22Rv1 (cell line): ENCODE data around the gene NUDT16L1.

ENCODE experiments used
- H3K27ac ChIP-seq: fragments of 450-650 bp; 2 replicates; pipeline ENCODE4 v1.5.1; 2017
- ZFX ChIP-seq: fragments of 450-650 bp; IDR thresholded peaks from 2 replicates; pipeline ENCODE4 v1.6.1; 2017; ENCODE audit warnings: antibody characterized with exemption, borderline replicate concordance
- TF ChIP-seq, protein P1 (sequence below): fragments of 450-650 bp; IDR thresholded peaks from 2 replicates; pipeline ENCODE4 v1.5.1; 2017; ENCODE audit warnings: mild to moderate bottlenecking

The NUDT16L1 gene

DNA sequence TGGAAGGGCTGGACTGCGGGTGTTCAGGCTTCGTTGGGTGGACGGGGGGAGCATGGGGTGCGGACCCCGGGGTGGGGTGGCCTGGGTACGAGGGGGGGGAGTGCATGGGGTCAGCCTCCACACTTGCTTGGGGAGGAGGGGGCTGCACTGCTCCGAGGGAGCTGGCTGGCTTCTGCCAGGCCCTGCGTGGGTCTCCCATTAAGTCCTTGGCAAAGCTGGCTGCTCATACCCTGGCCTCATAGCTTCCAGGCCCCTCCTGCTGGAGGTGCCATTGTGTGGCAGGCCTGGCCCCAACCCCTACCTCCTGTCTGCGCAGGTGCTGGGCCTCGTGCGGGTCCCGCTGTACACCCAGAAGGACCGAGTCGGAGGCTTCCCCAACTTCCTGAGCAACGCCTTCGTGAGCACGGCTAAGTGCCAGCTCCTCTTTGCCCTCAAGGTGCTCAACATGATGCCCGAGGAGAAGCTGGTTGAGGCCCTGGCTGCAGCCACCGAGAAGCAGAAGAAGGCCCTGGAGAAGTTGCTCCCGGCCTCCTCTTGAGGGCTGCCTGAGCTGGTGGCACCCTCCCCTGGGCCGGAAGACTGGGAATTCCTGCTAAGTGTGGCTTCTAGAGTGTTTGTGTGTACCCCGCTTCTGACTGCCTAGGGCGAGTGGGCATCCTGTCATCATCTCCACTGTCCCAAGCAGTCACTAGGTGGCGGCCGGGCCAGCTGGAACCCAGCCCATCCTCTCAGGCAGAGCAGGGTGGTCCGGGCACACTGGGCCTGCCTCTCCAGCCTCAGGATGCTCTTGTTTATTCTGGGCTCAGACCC, 1.5 kb downstream of the NUDT16L1 start:
- TF ChIP-seq, protein P1, sequence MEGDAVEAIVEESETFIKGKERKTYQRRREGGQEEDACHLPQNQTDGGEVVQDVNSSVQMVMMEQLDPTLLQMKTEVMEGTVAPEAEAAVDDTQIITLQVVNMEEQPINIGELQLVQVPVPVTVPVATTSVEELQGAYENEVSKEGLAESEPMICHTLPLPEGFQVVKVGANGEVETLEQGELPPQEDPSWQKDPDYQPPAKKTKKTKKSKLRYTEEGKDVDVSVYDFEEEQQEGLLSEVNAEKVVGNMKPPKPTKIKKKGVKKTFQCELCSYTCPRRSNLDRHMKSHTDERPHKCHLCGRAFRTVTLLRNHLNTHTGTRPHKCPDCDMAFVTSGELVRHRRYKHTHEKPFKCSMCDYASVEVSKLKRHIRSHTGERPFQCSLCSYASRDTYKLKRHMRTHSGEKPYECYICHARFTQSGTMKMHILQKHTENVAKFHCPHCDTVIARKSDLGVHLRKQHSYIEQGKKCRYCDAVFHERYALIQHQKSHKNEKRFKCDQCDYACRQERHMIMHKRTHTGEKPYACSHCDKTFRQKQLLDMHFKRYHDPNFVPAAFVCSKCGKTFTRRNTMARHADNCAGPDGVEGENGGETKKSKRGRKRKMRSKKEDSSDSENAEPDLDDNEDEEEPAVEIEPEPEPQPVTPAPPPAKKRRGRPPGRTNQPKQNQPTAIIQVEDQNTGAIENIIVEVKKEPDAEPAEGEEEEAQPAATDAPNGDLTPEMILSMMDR = no peak
- no peak for TF ChIP-seq ZFX
- peak overlapping the region; percentile 95 for H3K27ac ChIP-seq

DNA sequence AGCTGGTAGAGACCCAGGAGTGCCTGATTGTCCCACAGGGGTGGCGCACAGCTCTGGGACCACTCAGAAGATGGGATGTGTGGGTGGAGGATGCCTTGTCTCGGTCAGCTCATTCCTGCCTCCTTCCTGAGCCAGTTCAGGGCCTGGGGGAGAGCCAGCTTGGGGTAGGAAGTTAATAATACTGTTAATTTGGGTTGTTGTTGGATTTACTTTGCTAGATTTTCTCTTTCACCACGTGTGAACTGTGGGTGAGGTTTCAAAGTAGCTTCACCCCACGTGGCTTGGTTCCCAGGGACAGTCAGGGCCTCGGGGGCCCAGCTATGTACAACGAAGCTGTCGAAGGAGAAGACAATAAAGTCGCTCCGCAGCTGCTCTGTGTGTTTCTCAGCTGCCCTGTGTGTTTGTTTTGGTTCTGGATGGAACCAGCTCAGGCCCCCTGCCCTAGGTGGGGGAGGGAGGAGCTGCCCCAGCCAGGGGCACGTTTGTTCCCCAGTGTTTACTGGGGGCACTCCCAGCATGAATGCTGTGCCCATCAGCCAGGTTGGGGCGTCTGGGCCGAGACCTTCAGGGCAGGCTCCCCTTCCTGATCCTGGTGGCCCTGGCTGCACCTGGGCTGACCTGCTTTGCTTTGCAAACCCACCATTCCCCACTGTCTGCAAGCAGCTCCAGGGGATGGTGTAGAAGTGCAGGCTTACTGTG, 2.3 kb downstream of the NUDT16L1 start:
- TF ChIP-seq ZFX = no peak
- TF ChIP-seq, protein P1 = no peak
- peak overlapping the region; percentile 95 for H3K27ac ChIP-seq

DNA sequence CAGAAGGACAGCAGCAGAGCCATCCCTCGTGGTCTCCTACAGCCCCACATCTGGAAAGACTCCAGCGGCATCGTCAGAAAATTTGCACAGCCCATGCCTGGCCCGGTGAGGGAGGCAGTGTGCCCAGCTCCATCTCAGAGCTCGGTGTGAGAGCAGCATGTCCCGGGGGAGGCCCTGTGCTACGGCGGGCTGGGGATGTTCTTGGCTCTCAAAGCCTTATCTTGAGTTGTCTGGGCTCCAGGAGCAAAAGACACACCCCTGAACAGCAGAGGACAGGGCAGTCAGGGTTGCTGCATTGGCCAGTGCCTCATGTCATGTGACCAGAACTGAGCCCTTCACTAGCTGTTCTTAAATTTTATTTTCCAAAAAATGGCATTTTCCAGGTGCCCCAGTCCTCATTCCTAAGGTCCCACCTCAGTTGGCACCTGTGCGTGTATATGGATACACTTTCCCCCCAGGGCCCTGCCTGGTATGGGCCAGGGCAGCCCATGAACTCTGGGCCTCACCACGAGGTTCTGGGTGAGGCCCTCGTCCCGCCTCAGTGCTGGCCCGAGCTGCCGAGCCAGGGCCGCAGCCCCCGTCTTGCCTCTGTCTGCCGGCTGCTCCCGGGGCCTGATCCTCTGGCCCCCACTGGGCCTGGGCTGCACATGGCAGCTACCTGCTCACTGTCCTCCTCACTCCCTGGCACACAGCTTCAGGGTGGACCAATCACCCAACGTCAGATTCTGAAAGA, 3.0 kb downstream of the NUDT16L1 start:
- TF ChIP-seq, protein P1 = no peak
- TF ChIP-seq ZFX = no peak
- peak overlapping the region; percentile 95 for H3K27ac ChIP-seq

DNA sequence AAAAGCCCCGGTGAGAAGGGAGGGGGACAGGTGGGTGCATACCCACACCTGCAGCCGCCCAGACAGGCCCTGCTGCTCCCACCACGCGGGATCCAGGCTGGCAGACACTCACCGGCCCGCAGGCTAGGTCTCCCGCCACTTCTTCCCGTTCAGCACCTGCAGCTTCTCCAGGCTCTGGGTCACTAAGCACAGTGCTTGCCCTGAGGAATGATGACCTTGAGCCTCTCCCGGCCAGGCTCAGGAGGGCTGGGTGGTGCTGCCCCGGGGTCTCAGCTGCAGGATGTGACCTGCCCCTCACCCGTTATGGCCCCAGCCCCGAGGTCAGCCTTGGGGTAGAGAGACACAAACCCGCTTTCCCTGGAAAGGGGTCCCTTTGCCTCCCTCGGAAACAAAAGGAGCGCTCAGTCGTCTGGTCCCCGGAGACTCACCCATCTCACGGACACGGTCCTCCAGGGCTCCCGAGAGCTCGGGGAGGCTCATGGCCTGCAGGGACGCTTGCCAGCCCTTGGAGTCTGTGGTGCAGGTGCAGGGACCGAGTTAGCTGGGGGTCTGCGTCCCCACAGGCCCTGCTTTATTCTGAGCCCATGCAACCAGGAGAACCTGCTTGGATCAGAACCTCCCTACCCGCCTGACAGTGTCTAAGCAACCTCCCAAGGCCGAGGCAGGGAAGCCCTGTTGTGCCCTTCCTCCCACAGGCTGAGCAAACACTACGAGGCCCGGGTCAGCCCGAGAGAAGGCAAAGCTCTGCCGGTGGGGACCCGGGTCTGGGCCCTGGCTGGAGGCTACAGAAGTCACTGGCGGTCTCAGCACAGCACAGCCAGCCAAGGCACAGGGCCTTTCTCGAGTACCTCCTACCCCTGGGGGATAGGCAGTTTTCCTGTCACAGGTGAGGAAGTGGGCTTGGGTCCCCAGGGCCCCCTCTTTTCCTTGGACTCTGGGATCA, 3.8 kb downstream of the NUDT16L1 start:
- no peak for TF ChIP-seq ZFX
- TF ChIP-seq, protein P1 = no peak
- H3K27ac ChIP-seq = peak overlapping the region; percentile 95; the same call in 1 of the 2 replicates

DNA sequence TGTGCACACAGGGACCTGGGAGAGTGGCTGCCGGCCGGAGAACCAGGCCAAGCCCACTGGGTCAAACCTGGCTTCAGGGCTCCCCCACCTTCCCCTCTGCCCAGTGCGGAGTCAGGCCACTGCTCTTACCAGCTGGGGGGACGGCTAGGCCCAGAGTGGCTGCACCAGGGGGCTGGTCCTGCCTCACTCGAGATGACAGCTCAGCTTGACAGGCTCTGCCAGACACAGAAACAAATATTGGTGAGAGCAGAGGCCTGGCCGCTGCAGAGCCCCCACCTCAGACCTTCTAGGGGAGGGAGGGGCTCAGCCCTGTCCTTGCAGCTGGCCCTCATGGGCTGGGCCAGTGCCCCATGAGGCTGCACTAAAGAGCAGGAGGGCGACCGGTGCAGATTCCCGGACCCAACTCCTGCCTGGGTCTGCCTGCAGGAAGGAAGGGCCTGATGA, 4.5 kb downstream of the NUDT16L1 start:
- TF ChIP-seq, protein P1 = no peak
- TF ChIP-seq ZFX = no peak
- H3K27ac ChIP-seq = no peak overlapping the region

DNA sequence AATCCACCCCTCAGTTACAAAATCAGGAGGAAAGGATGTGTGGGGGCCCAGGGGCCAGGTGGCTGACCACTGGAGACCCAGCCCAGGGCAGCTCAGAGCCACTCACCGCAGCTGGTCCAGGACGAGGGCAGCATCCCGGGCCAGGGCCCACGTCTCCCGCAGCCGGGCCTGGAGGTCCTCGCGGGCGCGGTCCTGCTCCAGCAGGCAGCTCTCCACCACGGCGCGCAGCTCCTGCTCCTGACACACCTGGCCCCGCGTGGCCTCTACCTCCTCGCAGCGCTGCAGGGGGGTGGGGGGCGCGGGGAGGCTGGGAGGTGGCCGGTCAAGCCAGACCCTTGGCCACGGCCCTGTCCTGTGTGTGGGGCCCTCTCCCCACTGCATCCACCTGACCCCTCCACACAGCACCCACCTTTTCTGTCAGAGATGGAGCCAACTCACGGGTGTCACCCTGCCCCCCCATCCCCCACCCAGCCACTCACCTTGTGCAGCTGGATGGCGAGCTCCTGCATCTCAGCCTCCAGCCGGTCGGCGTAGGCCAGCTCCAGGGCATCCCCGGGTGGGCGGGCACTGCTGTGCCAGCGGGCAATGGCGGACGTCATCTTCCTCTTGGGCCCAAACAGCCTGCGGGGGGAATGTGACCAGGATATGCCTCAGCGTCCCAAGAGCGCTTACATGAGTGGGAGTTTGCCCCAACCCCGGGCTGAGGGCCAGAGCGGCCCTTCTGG, 5.1 kb downstream of the NUDT16L1 start:
- no peak overlapping the region for H3K27ac ChIP-seq
- no peak for TF ChIP-seq ZFX
- TF ChIP-seq, protein P1 = no peak
